ENCODE results near the gene C4BPA.

GRCh38 chr1:207191776-207192175 lies 87.7 kb downstream of the C4BPA start:
- no peak for TF ChIP-seq EZH2 (IDR thresholded peaks at IDR 0.05; ENCODE audit: borderline replicate concordance, low read length)
- TF ChIP-seq, protein P1, sequence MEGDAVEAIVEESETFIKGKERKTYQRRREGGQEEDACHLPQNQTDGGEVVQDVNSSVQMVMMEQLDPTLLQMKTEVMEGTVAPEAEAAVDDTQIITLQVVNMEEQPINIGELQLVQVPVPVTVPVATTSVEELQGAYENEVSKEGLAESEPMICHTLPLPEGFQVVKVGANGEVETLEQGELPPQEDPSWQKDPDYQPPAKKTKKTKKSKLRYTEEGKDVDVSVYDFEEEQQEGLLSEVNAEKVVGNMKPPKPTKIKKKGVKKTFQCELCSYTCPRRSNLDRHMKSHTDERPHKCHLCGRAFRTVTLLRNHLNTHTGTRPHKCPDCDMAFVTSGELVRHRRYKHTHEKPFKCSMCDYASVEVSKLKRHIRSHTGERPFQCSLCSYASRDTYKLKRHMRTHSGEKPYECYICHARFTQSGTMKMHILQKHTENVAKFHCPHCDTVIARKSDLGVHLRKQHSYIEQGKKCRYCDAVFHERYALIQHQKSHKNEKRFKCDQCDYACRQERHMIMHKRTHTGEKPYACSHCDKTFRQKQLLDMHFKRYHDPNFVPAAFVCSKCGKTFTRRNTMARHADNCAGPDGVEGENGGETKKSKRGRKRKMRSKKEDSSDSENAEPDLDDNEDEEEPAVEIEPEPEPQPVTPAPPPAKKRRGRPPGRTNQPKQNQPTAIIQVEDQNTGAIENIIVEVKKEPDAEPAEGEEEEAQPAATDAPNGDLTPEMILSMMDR (conservative IDR thresholded peaks at IDR 0.05 in 1 of 2, IDR thresholded peaks at IDR 0.05 in 1 of 2; ENCODE audit: extremely low read depth in 1 of 2, insufficient read depth in 1 of 2, low read depth in 1 of 2, low read length in 2 of 2): no peak
